Keratinocyte (primary cell): ENCODE measurements around the gene SYNE2. TPM values are rescaled to one million over a fixed set of nuclear protein-coding genes. Genes with fewer than 3 reads are reported as not detected.

Experiments
- DNase-seq: peaks from one replicate; pipeline ENCODE4 v3.0.0-alpha.2; 2011; ENCODE audit warnings: low read depth, missing footprints, low spot score
- FAIRE-seq: peaks from 2 replicates; lab custom pipeline; 2011; peaks lifted over from hg19 to GRCh38; lab: Jason Lieb, UNC
- H2AFZ ChIP-seq: 2 replicates; pipeline ENCODE4 v1.6.0; 2012; ENCODE audit warnings: low read length, control low read depth, inconsistent platforms; ENCODE audit not compliant: control insufficient read depth
- H3K27ac ChIP-seq: 2 replicates; pipeline ENCODE4 v1.5.1; 2011; ENCODE audit warnings: low read length; ENCODE audit not compliant: control insufficient read depth, insufficient read depth
- H3K27me3 ChIP-seq: 3 replicates; pipeline ENCODE4 v1.6.0; 2011; ENCODE audit warnings: low read length; ENCODE audit not compliant: control insufficient read depth, insufficient read depth; ENCODE audit errors: extremely low read depth
- H3K36me3 ChIP-seq, 2 experiments: 2 replicates in 1 of 2; 3 replicates in 1 of 2; pipeline ENCODE4 v1.5.1; 2011; ENCODE audit warnings: low read length in 2 of 2, mild to moderate bottlenecking in 1 of 2; ENCODE audit not compliant: control insufficient read depth in 2 of 2, insufficient read depth in 2 of 2; ENCODE audit errors: extremely low read depth in 1 of 2
- H3K4me1 ChIP-seq: 3 replicates; pipeline ENCODE4 v1.5.1; 2011; ENCODE audit warnings: low read length; ENCODE audit not compliant: control insufficient read depth, insufficient read depth; ENCODE audit errors: extremely low read depth
- H3K4me2 ChIP-seq: 3 replicates; pipeline ENCODE4 v1.6.0; 2011; ENCODE audit warnings: low read depth, low read length; ENCODE audit not compliant: control insufficient read depth, insufficient read depth; ENCODE audit errors: extremely low read depth
- H3K4me3 ChIP-seq, 3 experiments: fragments of 200-600 bp in 1 of 3; sonication (generic) in 1 of 3; 2 replicates in 2 of 3; 3 replicates in 1 of 3; pipeline ENCODE4 v1.5.1; 2011 to 2016; ENCODE audit warnings: low read length in 3 of 3, mild to moderate bottlenecking in 3 of 3, control low read depth in 2 of 3, inconsistent platforms in 1 of 3, low read depth in 1 of 3, mixed read lengths in 1 of 3, mixed run types in 1 of 3, moderate library complexity in 1 of 3; ENCODE audit not compliant: control insufficient read depth in 2 of 3, insufficient read depth in 2 of 3; ENCODE audit errors: extremely low read depth in 1 of 3
- H3K79me2 ChIP-seq: 2 replicates; pipeline ENCODE4 v1.6.0; 2012; ENCODE audit warnings: low read length; ENCODE audit not compliant: control insufficient read depth, insufficient read depth
- H3K9ac ChIP-seq: 3 replicates; pipeline ENCODE4 v1.6.0; 2011; ENCODE audit warnings: low read length; ENCODE audit not compliant: control insufficient read depth, insufficient read depth; ENCODE audit errors: extremely low read depth
- H3K9me1 ChIP-seq: 3 replicates; pipeline ENCODE4 v1.6.0; 2011; ENCODE audit warnings: low read length; ENCODE audit not compliant: control insufficient read depth, insufficient read depth; ENCODE audit errors: extremely low read depth
- H3K9me3 ChIP-seq: 2 replicates; pipeline ENCODE4 v1.5.1; 2012; ENCODE audit warnings: low read depth, low read length; ENCODE audit not compliant: control insufficient read depth
- H4K20me1 ChIP-seq: 3 replicates; pipeline ENCODE4 v1.6.0; 2011; ENCODE audit warnings: low read length; ENCODE audit not compliant: control insufficient read depth, insufficient read depth; ENCODE audit errors: extremely low read depth
- EZH2 ChIP-seq: IDR thresholded peaks from one replicate; pipeline ENCODE4 v1.6.1; 2012; ENCODE audit warnings: inconsistent platforms, mild to moderate bottlenecking, low read length, moderate library complexity
- dilution Hi-C: fragments of 300-500 bp; cut with MboI; formaldehyde crosslinking; loops from one replicate; pipeline ENCODE4 v1.7.0; 2020; ENCODE audit warnings: low sequenced_read_pairs; ENCODE audit not compliant: extremely low pct_ligation_motif_present
- polyA plus RNA-seq, 5 experiments: library from polyadenylated mRNA; depleted of rRNA in 3 of 5; stranded (reverse) in 3 of 5; stranded (forward) in 1 of 5; unstranded in 1 of 5; fragments of >200 nt; gene quantifications; 1 replicate in 1 of 5; 2 replicates in 3 of 5; 3 replicates in 1 of 5; pipeline versions ENCODE4 v1.2.1 to v1.2.3, GENCODE V29; 2011 to 2012; ENCODE audit warnings: missing spikeins in 2 of 5, low read depth in 1 of 5, low replicate concordance in 1 of 5
- TF ChIP-seq, protein P1 (sequence below), 3 experiments: IDR thresholded peaks in 1 of 3; conservative IDR thresholded peaks in 1 of 3; optimal IDR thresholded peaks in 1 of 3; 2 replicates in 2 of 3; 3 replicates in 1 of 3; pipeline versions ENCODE3 to v1.5.1; 2011; ENCODE audit warnings: low read length in 3 of 3, mild to moderate bottlenecking in 3 of 3, moderate library complexity in 2 of 3, control low read depth in 1 of 3, inconsistent platforms in 1 of 3; ENCODE audit not compliant: insufficient read depth in 2 of 3; ENCODE audit errors: extremely low read depth in 1 of 3

The SYNE2 gene
- polyA plus RNA-seq, 1 donor (not counting 4 experiments of a cell fraction or from before 2014, with no cell fraction given): 9.9 TPM

DNA sequence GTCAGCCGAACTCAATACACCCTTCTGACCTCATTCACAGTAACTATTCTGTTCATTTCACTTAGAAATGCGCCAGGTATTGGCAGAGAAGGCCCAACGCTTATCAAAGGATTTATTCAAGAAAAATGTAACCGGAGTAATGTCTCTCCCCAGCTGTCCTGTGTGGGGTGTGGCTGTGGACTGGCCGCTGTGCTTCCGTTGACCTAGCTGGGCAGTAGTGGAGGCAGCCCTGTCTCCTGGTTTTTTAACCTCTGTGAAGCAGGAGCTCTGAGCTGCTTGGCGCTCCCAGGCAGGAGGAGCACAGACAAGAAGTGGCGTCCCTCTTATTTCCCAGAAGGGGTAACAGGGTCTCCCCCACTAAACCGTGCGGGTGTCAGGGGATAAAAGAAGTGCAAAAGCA, 356.2 kb downstream of the SYNE2 start:
- TF ChIP-seq EZH2: no peak
- TF ChIP-seq, protein P1, sequence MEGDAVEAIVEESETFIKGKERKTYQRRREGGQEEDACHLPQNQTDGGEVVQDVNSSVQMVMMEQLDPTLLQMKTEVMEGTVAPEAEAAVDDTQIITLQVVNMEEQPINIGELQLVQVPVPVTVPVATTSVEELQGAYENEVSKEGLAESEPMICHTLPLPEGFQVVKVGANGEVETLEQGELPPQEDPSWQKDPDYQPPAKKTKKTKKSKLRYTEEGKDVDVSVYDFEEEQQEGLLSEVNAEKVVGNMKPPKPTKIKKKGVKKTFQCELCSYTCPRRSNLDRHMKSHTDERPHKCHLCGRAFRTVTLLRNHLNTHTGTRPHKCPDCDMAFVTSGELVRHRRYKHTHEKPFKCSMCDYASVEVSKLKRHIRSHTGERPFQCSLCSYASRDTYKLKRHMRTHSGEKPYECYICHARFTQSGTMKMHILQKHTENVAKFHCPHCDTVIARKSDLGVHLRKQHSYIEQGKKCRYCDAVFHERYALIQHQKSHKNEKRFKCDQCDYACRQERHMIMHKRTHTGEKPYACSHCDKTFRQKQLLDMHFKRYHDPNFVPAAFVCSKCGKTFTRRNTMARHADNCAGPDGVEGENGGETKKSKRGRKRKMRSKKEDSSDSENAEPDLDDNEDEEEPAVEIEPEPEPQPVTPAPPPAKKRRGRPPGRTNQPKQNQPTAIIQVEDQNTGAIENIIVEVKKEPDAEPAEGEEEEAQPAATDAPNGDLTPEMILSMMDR (optimal IDR thresholded peaks at IDR 0.05 in 1 of 3, IDR thresholded peaks at IDR 0.05 in 1 of 3, conservative IDR thresholded peaks at IDR 0.05 in 1 of 3; ENCODE audit: extremely low read depth in 1 of 3, insufficient read depth in 2 of 3, low read length in 3 of 3): no peak
- dilution Hi-C loops: no loop called here
- Histone ChIP-seq H3K9me3 (no peaks in the 10 kb centered on the region), H3K4me2 (no peak overlapping the region), H4K20me1 (no peaks in the 10 kb centered on the region), H3K4me3 (no peak overlapping the region), H3K36me3 (peaks cover 12 to 13% of the 10 kb centered on the region in 2 experiments), H2AFZ (no peak overlapping the region), H3K27ac (no peak overlapping the region), H3K9me1 (no peaks in the 10 kb centered on the region), H3K27me3 (no peaks in the 10 kb centered on the region), H3K79me2 (no peaks in the 10 kb centered on the region), H3K9ac (no peak overlapping the region), H3K4me1 (peaks cover 12% of the 10 kb centered on the region)
- FAIRE-seq (no peak), DNase-seq (no peak)

DNA sequence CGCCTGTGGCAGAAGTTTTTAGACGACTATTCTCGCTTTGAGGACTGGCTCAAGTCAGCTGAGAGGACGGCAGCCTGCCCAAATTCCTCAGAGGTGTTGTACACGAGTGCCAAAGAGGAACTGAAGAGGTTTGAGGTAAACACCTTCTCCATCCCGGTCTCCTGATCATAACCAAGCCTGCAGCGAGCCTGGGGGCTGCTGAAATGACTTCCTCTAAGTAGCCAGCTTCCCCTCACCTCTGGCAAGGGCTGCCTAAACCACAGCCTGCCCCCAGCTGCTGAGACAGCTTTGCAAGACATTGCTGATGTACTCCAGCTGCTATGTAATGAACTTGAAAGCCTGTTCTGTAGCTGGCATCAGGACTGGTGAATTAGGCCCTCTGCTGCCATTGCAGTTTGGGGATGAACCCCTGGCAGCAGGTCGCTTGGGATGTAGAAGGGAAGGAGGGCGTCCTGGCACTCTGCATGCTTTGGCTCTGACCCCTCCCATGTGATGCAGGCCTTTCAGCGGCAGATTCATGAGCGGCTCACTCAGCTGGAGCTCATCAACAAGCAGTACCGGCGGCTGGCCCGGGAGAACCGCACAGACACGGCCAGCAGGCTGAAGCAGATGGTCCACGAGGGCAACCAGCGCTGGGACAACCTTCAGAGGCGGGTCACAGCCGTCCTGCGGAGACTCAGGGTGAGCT, 356.8 kb downstream of the SYNE2 start:
- no peak for FAIRE-seq

More for the DNA sequence above, 356.8 kb downstream of the SYNE2 start:
- TF ChIP-seq, protein P1 (optimal IDR thresholded peaks at IDR 0.05 in 1 of 3, IDR thresholded peaks at IDR 0.05 in 1 of 3, conservative IDR thresholded peaks at IDR 0.05 in 1 of 3; ENCODE audit: extremely low read depth in 1 of 3, insufficient read depth in 2 of 3, low read length in 3 of 3): no peak
- TF ChIP-seq EZH2: no peak
- no peak overlapping the region for H3K9ac ChIP-seq
- H3K9me1 ChIP-seq: no peaks in the 10 kb centered on the region
- H4K20me1 ChIP-seq: no peaks in the 10 kb centered on the region
- no peaks in the 10 kb centered on the region for H3K79me2 ChIP-seq
- no peak overlapping the region for H3K4me3 ChIP-seq
- H3K27ac ChIP-seq: no peak overlapping the region
- H3K9me3 ChIP-seq: no peaks in the 10 kb centered on the region
- no peaks in the 10 kb centered on the region for H3K27me3 ChIP-seq
- peaks cover 12% of the 10 kb centered on the region for H3K4me1 ChIP-seq
- DNase-seq: no peak
- no peak overlapping the region for H2AFZ ChIP-seq
- dilution Hi-C loops: no loop called here
- H3K4me2 ChIP-seq: no peak overlapping the region
- H3K36me3 ChIP-seq: peaks cover 12 to 19% of the 10 kb centered on the region in 2 experiments
